GM21367 (cell line): ENCODE measurements around the gene SFTPA1.
"Not testable (repeated sequence)": the region's sequence is repeated elsewhere in the genome, so short reads cannot be mapped to it uniquely, and the experiment has no call there.

Experiments
- ATAC-seq: cut with Tn5 transposase; IDR thresholded peaks from one replicate; pipeline ENCODE4 v1.9.1; 2021; ENCODE audit not compliant: unreplicated experiment

The SFTPA1 gene

GRCh38 chr10:79610601-79611191 is at the start of gene SFTPA1:
SFTPA1 (plus strand) TSS chr10:79610939; CDS start chr10:79611826, 887 bp downstream.
- ATAC-seq = no peak

DNA sequence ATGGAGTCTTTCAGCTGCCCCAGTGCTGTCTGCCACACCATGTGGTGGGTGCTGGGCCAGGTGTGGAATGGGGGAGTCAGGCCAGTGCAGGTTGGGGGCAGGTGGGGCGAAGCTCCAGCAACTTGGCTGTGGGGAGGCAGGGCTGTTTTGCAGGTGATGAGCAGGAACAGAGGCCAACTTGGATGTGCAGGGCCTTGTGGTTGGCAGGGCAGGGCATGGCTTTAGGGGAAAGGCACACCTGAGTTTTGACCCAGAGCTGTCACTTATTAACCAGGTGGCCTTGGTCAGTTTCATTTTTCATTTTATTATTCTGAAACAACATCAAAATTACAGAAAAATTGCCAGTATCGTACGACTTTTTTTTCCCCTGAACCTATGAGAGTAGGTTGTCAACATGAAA is 49.5 kb upstream of the SFTPA1 start:
- ATAC-seq = no peak

DNA sequence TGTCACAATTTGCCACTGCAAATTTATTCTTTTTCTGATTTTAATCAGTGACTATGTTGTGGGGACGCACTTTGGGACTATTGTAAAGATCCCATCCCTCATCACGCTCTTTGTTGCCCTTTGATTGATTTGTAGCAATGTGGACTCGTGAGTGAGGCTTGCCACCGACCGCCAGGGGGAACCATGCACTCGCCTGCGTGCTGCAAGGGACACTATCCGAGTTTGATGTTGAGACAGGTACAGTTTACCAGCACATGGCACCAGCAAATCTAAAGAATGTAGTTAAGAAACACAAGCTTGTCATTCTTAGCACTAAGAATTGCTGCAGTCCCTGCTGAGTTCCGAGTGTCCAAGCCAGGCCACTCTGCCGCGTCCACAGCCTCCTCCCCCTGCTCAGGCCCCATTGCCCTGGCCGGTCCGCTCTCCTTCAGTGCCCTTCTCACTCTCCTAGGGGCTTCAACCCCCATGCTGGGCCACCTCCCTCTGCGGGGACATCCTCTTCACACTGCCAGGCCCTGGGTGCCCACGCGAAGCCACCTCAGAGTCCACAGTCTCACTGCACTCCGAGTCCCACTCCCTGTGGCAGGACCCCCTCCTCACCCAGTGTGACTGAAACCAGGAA is 48.5 kb upstream of the SFTPA1 start:
- peak; percentile 69 for ATAC-seq

- no peak for ATAC-seq
These were observed 47.3 kb upstream of the SFTPA1 start for GRCh38 chr10:79563426-79563825.

GRCh38 chr10:79570624-79571023 is 40.1 kb upstream of the SFTPA1 start:
- not testable (repeated sequence) for ATAC-seq

GRCh38 chr10:79579361-79579760 is 31.4 kb upstream of the SFTPA1 start:
- ATAC-seq = no peak

GRCh38 chr10:79581044-79581443 is 29.7 kb upstream of the SFTPA1 start:
- no peak for ATAC-seq

- no peak for ATAC-seq
These were observed 28.6 kb upstream of the SFTPA1 start for GRCh38 chr10:79582096-79582495.

DNA sequence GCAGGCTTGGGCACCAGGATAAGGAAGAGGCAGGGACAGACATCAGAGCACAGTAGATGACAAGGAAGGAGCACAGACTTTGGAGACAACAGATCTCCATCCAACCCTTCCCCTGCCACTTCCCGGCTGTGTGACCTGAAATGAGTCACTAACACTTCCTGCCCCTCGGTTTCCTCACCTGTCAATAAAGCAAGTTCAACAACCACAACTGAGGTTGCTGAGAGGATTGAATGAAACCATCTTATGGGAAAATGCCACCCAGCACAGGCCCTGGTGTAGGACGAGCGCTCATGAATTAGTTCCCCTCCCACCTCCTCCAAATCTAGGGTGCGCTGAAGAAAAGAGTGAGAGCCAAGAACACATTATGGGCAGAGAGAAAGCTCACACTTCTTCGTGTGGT is 27.8 kb upstream of the SFTPA1 start:
- not testable (repeated sequence) for ATAC-seq

DNA sequence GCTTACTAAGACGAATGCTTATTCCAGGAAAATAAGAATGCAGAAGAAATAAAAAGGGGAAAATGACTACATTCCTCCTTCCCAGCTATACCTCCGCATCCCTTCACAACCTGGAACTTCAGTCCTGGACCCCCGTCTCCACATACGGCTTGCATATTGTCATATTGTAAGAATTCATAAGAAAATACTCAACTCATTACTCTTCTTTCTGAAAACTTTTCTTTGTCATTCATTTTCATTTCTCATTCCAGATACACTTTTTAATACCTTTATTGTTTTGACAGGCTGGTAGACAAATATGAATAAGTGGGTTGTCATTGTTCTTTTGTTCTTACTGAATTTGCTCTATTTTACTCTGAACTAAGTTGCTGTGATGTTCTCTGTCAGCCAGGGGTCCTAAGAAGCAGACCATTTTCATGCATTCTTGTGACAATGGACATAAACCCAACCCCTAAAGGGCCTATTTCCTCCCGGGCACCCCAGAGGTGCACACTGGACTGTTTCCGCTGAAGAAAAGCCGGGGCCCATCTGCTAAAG is 27.2 kb upstream of the SFTPA1 start:
- ATAC-seq = no peak

DNA sequence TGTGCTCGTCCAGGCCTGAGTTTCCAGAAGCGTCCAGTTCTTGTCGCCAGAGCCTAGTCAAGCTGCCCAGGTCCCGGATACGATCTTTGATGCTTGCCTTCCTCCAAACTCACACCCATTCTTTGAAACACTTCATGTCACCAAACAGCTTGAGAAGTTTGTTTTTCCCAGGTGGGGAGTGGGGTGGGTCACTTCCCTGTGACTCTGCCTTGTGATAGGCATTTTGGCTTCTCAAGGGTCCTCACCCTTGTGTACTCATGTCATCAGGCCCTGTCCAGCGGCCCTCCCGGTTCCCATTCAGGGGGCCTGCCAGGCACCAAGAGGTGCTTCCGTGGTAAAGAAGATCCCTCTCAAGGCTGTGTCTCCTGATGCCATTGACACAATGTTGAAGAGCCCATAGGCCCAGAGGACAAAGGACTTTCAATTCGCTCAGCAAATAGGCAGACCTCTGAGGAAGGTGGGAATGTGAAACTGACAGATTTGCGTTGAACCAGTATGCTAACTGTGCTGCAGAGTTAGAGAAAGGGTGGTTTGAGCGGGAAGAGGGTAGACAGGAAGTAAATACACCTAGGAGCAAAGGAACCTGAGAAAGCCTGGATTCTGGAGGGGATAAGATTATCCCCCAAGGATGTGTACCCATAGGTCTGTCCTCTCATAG is 24.7 kb upstream of the SFTPA1 start:
- no peak for ATAC-seq

DNA sequence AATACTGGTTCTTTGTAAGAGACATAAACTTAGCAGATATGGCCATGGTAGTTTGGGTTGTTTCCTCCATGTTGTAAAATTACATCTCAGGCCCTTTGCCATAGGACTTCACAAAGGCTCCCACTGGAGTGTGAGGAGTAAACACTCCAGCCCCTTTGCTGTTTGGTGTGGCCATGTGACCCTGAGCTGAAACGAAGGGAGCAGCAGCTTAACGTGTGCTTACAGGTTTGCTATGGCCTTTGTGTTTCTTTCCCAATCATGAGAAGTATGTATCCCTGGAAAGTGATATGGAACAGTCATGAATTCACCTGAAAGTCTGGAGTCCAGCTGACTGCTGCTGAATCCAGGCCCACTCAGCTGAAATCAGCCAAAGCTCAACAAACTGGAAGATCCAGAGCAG is 23.8 kb upstream of the SFTPA1 start:
- no peak for ATAC-seq

DNA sequence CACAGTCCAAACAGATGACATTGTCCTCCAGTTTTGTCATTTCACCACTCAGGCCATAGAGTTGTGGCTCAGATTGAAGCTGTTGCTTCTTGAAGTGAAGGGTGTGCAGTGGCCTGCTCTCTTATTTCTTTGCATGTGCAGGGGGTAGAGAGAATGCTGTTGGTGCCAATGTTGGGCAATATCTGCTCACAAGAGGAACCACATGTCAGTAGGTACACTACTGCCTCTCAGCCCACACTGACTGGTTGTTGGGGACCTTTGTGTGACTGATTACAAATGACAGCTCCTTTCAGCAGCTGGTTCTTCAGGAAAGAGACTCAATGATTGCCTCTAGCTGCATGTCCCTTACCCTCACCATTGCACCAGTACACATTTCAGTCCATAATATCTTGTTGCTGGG is 21.9 kb upstream of the SFTPA1 start:
- ATAC-seq = no peak

DNA sequence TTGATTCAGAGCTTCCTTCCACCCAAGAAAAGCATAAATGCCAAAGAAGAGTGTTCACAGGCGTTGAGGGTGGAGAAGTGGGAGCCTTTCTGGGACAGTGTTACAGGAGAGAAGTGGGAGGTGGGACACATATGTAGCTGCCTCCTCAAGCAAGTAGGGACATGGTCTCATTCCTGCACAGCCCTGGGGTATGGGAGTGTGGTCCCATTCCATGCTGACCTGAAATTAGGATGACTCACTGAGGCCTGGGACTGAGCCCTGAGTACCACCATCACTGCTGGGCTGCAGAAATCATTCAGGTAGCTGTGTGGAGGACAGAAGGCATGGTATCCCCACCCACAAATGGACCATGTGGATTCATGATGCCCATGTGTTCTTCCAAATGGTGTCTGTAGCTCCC is 17.4 kb upstream of the SFTPA1 start:
- ATAC-seq = no peak

DNA sequence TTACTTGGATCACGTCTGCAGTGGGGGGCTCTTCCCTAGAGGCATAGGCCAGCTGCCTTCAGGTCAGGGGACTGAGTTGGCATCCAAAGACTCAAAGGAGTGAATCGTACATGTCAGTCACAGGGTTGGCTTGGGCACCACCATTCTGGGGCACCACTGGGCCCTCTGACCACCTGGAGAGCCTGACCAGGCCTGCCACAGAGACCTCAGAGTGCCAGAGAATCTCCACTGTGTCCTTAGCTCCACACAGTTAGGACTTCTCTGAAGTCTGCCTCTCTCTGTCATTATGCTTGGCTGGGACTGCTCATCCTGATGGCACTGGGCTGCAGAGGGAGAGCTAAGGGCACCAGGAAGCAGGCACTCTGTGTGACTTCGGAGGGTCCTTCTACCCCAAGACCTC is 16.2 kb upstream of the SFTPA1 start:
- ATAC-seq = not testable (repeated sequence)

- ATAC-seq = no peak
These were observed 15.2 kb upstream of the SFTPA1 start for GRCh38 chr10:79595510-79595909.

DNA sequence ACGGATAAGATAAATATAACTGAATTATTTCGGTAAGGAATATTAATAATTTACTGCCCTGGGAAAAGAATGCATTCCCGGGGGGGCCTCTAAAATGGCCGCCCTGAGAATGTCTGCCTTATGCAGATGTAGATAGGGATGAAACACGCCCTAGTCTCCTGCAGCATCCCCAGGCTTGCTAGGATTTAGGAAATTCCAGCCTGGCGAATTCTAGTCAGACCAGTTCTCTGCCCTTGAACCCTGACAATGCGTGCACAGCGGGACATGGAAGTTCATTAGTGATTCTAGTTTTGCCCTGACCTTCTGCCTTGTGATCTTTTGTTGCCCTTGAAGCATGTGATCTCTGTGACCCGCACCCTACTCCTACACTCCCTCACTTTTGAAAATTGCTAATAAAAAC is 11.1 kb upstream of the SFTPA1 start:
- ATAC-seq = not testable (repeated sequence)

DNA sequence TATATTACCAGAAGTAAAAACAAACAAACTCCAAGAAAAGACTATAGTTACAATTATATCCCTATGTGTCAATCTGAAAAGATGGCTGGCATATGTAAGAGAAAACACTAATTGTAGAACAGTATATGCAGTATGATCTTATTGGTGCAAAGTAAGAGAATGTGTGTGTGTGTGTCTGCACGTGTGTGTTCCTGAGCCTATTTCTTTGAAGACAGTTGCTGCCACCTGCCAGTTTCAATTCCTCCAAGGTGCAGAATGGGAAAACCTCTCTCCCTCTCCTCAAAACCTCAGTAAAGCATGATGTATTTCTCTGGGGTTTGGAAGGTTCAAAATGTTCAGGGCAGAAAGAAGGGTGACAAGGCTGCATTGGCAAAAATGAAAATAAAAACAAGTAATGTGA is 8.8 kb upstream of the SFTPA1 start:
- ATAC-seq = no peak

DNA sequence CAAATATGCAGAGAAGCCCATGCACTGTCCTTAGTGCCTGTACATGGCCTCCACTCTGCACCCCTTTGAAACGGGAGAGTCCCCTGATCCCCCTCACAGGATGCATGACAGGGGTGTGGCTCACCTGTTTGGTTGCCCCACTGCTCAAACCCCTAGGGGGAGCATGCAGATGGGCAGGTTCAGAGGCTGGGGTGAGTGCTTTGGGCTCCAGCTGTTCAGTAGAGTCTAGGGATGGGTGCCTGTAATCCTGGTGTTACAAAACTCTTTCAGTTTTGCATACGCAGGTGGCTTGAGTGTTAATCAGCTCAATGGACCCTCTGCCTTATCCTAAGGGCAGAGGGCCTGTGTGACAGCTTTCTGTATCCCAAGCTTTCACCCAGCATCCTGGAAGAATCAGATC is 7.8 kb upstream of the SFTPA1 start:
- ATAC-seq = no peak

DNA sequence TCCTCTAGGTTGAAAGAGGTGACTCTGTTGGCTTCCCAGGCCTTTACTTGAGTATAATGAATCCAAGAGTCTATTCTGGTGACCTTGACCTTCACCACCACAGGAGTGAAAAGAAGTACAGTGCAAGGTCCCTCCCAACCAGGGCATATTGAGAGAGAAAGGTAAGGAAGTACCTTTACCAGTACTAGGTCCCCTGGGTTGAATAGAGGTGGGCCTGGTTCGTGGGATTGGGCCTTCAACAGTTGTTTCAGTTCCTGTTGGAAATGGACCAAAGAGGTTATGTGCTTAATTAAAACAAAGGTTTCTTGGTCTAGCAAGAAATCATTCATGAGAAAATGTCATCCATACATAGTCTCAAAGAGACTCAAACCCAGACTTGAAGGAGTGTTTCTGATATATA is 6.4 kb upstream of the SFTPA1 start:
- ATAC-seq = no peak

DNA sequence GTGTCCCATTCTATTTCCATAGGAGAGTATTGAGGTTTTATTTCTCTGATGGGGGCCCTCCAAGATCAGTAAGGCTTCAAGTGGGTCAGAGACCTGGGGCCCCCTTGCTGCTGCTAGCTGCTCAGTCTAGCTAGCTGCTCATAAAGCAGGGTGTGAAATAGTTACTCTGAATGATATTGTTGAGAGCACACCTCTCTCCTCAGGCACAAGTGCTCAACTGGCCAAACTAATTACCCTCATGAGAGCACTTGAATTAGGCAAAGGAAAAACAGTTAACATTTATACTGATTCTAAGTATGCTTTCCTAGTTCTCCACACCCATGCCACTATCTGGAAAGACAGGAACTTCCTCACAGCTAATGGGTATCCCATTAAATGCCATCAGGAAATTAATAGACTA is 5.4 kb upstream of the SFTPA1 start:
- no peak for ATAC-seq
